AG04449 (cell line): ENCODE data around the gene ECM1.
A peak's percentile ranks its signal among the peaks of the same experiment; 100 is the strongest.

Experiments used
- CTCF ChIA-PET: fragments of 350-600 bp; formaldehyde crosslinking; extraction: SDS; loops from one replicate; lab custom pipeline; 2021; ENCODE audit warnings: antibody characterized with exemption; lab: Yijun Ruan, JAX
- POLR2A ChIA-PET: fragments of 400-600, 350-600 bp; formaldehyde crosslinking; extraction: SDS; loops from one replicate; lab custom pipeline; 2020; ENCODE audit warnings: antibody characterized with exemption, inconsistent platforms; lab: Yijun Ruan, JAX
- DNase-seq: peaks from one replicate; pipeline ENCODE4 v3.0.0-alpha.2; 2010; ENCODE audit warnings: low read depth, low spot score
- H3K4me3 ChIP-seq: 2 replicates; pipeline ENCODE4 v1.5.1; 2011; ENCODE audit warnings: low read depth, mild to moderate bottlenecking, control low read depth, low read length
- TF ChIP-seq, protein P1 (sequence below): IDR thresholded peaks from one replicate; pipeline ENCODE4 v1.5.1; 2011; ENCODE audit warnings: mild to moderate bottlenecking, moderate library complexity, low read length, control low read depth, inconsistent platforms; ENCODE audit not compliant: insufficient read depth; ENCODE audit errors: missing control alignments

ECM1 gene

DNA sequence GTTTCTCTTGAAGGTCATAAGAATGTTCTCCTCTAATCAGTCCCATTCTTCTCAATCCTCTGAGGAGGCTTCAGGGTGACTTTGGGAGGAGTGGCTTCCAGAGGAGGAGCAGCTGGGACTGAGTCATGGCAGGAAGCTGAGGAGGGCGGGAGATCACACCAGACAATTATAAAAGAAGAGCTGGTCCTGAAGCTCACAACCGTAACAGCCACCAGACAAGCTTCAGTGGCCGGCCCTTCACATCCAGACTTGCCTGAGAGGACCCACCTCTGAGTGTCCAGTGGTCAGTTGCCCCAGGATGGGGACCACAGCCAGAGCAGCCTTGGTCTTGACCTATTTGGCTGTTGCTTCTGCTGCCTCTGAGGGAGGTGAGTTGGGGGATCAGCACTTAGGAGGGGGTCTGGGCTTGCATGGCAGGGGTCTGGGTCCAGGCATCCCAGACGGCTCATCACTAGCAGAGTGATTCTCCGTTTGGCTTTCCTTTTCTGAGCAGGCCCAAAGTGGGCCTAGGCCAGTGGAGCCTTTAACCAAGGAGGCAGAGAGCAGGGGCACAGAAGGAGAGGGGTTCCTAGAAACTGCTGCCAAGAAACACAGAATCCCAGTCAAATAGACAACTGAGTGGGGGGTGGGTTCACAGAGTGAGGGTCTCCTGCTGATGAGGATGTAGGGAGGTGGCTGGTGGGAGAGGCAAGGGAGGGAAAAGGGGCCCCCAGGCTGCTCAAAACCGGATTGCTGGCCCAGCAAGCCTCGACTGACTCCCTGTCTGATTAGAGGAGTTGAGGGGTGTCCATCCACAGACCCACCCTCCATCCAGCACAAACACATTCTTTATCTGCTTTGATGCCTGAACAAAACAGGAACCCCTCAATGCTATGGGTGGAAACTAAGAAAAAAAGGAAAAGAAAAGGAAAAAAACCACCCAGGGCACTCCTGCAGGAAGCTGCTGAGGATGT lies at the start of gene ECM1:
Gene ECM1 (plus strand): TSS at position 198 of the 953 bp plus-strand sequence. CDS start 101 bp downstream, at position 299.
- POLR2A ChIA-PET = interaction anchor here (0.6 to 1.6 kb wide), 8 partner anchors 10 to 167 kb away, joined by 3 to 10 read pairs (median 4); partner anchors contain the start of gene MCL1
- TF ChIP-seq, protein P1, sequence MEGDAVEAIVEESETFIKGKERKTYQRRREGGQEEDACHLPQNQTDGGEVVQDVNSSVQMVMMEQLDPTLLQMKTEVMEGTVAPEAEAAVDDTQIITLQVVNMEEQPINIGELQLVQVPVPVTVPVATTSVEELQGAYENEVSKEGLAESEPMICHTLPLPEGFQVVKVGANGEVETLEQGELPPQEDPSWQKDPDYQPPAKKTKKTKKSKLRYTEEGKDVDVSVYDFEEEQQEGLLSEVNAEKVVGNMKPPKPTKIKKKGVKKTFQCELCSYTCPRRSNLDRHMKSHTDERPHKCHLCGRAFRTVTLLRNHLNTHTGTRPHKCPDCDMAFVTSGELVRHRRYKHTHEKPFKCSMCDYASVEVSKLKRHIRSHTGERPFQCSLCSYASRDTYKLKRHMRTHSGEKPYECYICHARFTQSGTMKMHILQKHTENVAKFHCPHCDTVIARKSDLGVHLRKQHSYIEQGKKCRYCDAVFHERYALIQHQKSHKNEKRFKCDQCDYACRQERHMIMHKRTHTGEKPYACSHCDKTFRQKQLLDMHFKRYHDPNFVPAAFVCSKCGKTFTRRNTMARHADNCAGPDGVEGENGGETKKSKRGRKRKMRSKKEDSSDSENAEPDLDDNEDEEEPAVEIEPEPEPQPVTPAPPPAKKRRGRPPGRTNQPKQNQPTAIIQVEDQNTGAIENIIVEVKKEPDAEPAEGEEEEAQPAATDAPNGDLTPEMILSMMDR = no peak
- peak within 1 kb of the TSS; percentile 64 for H3K4me3 ChIP-seq
- DNase-seq = no peak
- CTCF ChIA-PET = interaction anchor here (0.7 to 2.4 kb wide), 7 partner anchors 24 to 487 kb away, joined by 3 to 15 read pairs (median 3); no protein-coding TSS in a partner anchor

DNA sequence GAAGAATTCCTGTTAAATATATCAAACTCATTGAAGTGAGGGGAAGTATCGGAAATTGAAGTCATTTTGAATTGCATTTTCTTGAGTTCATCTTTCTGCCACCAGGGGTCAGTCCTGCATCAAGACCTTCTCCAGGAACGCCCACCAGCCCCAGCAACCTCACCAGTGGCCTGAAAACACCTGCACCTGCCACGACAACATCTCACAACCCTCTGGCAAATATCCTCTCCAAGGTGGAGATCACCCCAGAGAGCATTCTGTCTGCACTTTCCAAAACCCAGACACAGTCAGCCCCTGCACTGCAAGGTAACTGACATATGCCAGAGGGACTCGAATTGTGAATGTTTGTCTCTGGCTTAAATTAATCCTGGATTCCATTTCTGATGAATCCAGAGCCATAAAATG lies 43.5 kb upstream of the ECM1 start:
- TF ChIP-seq, protein P1 = peak; percentile 71
- no peak for DNase-seq
- ChIA-PET CTCF (interaction anchor here (0.7 to 5.7 kb wide), 9 partner anchors 10 to 535 kb away, joined by 3 to 43 read pairs (median 5); partner anchors contain the start of gene TARS2), POLR2A (no interaction called here)
- H3K4me3 ChIP-seq = no peak overlapping the region

DNA sequence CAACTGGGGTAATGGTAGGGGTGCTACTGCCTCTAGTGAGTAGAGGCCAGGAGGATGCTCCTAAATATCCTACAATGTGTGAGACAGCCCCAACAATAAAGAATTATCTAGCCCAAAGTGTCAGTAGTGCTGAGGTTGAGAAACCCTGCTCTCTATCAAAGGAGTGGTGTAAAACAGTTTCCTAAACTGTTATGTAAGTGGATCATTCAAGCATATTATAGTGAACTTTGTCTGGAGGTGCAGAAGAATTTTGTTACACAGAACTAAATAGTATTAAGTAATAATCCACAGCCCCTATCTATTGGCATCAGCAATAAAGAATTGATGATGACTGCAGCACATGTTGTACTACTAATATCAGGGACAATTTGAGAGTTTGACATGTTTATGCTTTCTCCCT lies 40.9 kb upstream of the ECM1 start:
- CTCF ChIA-PET = interaction anchor here (0.7 to 2.3 kb wide), 2 partner anchors 50 to 66 kb away, joined by 3 to 15 read pairs; no protein-coding TSS in a partner anchor
- no peak for DNase-seq
- TF ChIP-seq, protein P1 = no peak
- H3K4me3 ChIP-seq = no peak overlapping the region
- POLR2A ChIA-PET = no interaction called here

DNA sequence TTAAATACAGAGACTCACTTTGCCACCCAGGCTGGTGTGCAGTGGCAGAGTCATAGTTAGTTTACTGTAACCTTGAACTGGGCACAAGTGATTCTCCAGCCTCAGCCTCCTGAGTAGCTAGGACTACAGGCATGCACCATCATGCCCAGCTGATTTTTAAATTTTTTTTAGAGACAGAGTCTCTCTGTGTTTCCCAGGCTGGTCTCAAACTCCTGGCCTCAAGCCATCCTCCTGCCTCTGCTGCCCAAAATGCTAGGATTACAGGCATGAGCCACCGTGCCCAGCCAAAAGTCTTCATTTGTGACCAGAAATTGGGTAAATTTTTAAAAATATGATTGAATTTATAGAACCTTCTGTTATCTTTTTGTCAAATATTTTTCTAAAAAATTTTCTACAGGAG lies 38.6 kb upstream of the ECM1 start:
- ChIA-PET CTCF (interaction anchor here (0.7 to 2.6 kb wide), 6 partner anchors 12 to 214 kb away, joined by 3 to 8 read pairs (median 5); partner anchors contain the start of gene FALEC), POLR2A (no interaction called here)
- no peak overlapping the region for H3K4me3 ChIP-seq
- DNase-seq = no peak
- TF ChIP-seq, protein P1 = no peak

DNA sequence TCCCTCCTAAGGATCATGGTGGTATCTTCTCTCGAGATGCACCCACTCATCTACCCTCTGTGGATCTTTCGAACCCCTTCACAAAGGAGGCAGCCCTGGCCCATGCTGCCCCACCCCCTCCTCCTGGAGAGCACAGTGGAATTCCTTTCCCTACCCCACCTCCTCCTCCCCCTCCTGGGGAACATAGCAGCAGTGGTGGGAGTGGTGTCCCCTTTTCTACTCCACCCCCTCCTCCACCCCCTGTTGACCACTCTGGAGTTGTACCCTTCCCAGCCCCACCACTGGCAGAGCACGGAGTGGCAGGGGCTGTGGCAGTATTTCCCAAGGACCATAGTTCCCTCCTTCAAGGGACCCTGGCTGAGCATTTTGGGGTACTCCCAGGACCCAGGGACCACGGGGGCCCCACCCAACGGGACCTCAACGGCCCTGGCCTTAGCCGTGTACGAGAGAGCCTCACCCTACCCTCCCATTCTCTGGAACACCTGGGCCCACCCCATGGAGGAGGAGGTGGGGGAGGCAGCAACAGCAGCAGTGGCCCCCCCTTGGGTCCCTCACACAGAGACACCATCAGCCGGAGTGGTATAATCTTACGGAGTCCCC lies 35.2 kb upstream of the ECM1 start:
- ChIA-PET POLR2A (no interaction called here), CTCF (interaction anchor here (1.3 to 1.6 kb wide), 2 partner anchors 9 to 60 kb away, joined by 4 to 5 read pairs; no protein-coding TSS in a partner anchor)
- TF ChIP-seq, protein P1 = no peak
- no peak for DNase-seq
- H3K4me3 ChIP-seq = no peak overlapping the region
